Type B pancreatic cell (in vitro differentiated cells): ENCODE measurements around the gene PHF24. TPM values are rescaled to one million over a fixed set of nuclear protein-coding genes. Genes with fewer than 3 reads are reported as not detected.
"Not testable (repeated sequence)": the region's sequence is repeated elsewhere in the genome, so short reads cannot be mapped to it uniquely, and the experiment has no call there.

Experiments used
- DNase-seq: peaks from one replicate; pipeline ENCODE4 v3.0.0; 2021; ENCODE audit warnings: mixed read lengths; ENCODE audit not compliant: unreplicated experiment; ENCODE audit errors: extremely low spot score
- H3K27ac Mint-ChIP-seq: 2 replicates; pipeline ENCODE4 v1.8.0; 2021; ENCODE audit warnings: mild to moderate bottlenecking, mixed read lengths
- H3K27me3 Mint-ChIP-seq: 2 replicates; pipeline ENCODE4 v1.8.0; 2021; ENCODE audit warnings: mixed read lengths
- H3K36me3 Mint-ChIP-seq: 2 replicates; pipeline ENCODE4 v1.8.0; 2021; ENCODE audit warnings: mixed read lengths
- H3K4me1 Mint-ChIP-seq: one replicate; pipeline ENCODE4 v1.8.0; 2021; ENCODE audit warnings: mixed read lengths; ENCODE audit not compliant: unreplicated experiment
- H3K4me3 Mint-ChIP-seq: 2 replicates; pipeline ENCODE4 v1.8.0; 2021; ENCODE audit warnings: mild to moderate bottlenecking, mixed read lengths
- H3K9me3 Mint-ChIP-seq: 2 replicates; pipeline ENCODE4 v1.8.0; 2021; ENCODE audit warnings: mixed read lengths
- total RNA-seq: library from RNA; stranded (reverse); gene quantifications from 2 replicates; pipeline ENCODE4 v1.2.1, GENCODE V29; 2021; ENCODE audit warnings: low replicate concordance
- TF ChIP-seq, protein P1 (sequence below): fragments of 200-600 bp; sonication (generic); conservative IDR thresholded peaks from 2 replicates; pipeline ENCODE4 v1.5.0; 2021; ENCODE audit warnings: antibody characterized with exemption, mild to moderate bottlenecking

The PHF24 gene
- total RNA-seq, 1 donor from 2014 or later, result 0.19 TPM

- H3K27ac Mint-ChIP-seq, result peak overlapping the region; percentile 13
- H3K36me3 Mint-ChIP-seq, result peaks cover 4% of the 10 kb centered on the region
- peaks cover 15% of the 10 kb centered on the region for H3K27me3 Mint-ChIP-seq
- no peaks in the 10 kb centered on the region for H3K9me3 Mint-ChIP-seq
- DNase-seq, result no peak
- H3K4me3 Mint-ChIP-seq, result no peak overlapping the region
- peaks cover 3% of the 10 kb centered on the region for H3K4me1 Mint-ChIP-seq
- TF ChIP-seq, protein P1, sequence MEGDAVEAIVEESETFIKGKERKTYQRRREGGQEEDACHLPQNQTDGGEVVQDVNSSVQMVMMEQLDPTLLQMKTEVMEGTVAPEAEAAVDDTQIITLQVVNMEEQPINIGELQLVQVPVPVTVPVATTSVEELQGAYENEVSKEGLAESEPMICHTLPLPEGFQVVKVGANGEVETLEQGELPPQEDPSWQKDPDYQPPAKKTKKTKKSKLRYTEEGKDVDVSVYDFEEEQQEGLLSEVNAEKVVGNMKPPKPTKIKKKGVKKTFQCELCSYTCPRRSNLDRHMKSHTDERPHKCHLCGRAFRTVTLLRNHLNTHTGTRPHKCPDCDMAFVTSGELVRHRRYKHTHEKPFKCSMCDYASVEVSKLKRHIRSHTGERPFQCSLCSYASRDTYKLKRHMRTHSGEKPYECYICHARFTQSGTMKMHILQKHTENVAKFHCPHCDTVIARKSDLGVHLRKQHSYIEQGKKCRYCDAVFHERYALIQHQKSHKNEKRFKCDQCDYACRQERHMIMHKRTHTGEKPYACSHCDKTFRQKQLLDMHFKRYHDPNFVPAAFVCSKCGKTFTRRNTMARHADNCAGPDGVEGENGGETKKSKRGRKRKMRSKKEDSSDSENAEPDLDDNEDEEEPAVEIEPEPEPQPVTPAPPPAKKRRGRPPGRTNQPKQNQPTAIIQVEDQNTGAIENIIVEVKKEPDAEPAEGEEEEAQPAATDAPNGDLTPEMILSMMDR, result no peak
Observed at GRCh38 chr9:35001803-35002502, 43.9 kb downstream of the PHF24 start.

GRCh38 chr9:35002623-35003022, 44.5 kb downstream of the PHF24 start:
- TF ChIP-seq, protein P1, result no peak
- no peaks in the 10 kb centered on the region for H3K9me3 Mint-ChIP-seq

GRCh38 chr9:35004299-35004698, 46.2 kb downstream of the PHF24 start:
- H3K36me3 Mint-ChIP-seq, H3K27ac Mint-ChIP-seq, H3K4me3 Mint-ChIP-seq, DNase-seq, H3K9me3 Mint-ChIP-seq, H3K4me1 Mint-ChIP-seq: not testable (repeated sequence)
- peaks cover 17% of the 10 kb centered on the region for H3K27me3 Mint-ChIP-seq

More at GRCh38 chr9:35002623-35003022, 44.5 kb downstream of the PHF24 start:
- H3K4me1 Mint-ChIP-seq, result no peaks in the 10 kb centered on the region
- no peak overlapping the region for H3K27ac Mint-ChIP-seq
- H3K4me3 Mint-ChIP-seq, result no peak overlapping the region
- DNase-seq, result no peak
- peaks cover 17% of the 10 kb centered on the region for H3K27me3 Mint-ChIP-seq
- peaks cover 5% of the 10 kb centered on the region for H3K36me3 Mint-ChIP-seq

DNA sequence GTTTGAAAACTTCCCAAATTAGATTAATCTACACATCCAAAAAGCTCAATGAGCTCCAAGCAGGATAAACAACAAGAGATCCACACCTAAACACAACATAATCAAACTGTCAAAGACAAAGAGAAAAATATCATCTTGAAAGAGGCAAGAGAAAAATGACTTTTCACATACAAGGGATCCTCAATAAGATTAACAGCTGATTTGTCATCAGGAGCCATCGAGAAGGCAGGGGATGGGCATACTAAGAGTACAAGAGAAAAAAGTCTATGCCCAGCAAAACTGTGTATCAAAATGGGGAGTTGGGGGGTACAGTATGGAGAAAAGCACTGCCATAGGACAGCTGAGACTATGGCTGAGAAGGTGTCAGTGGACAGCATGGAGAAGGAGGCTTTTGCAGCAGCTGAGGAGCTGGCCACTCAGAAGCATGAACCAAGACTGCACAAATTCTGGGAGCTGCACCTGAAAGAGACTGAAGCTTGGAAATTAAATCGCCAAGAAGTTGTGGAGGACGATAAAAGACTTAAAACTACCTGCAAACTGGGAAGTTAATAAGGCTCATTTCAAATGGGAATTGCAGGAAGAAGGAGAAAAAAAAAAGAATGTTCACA, 52.4 kb downstream of the PHF24 start:
- Mint-ChIP-seq H3K4me1 (no peaks in the 10 kb centered on the region), H3K27me3 (peaks cover 9% of the 10 kb centered on the region), H3K4me3 (no peak overlapping the region), H3K27ac (no peak overlapping the region), H3K36me3 (peaks cover 23% of the 10 kb centered on the region), H3K9me3 (peaks cover 8% of the 10 kb centered on the region)
- TF ChIP-seq, protein P1, result no peak
- DNase-seq, result no peak

- H3K4me3 Mint-ChIP-seq, result no peak overlapping the region
- TF ChIP-seq, protein P1, result no peak
- no peaks in the 10 kb centered on the region for H3K27me3 Mint-ChIP-seq
- H3K4me1 Mint-ChIP-seq, result no peaks in the 10 kb centered on the region
- peaks cover 25% of the 10 kb centered on the region for H3K36me3 Mint-ChIP-seq
- peaks cover 16% of the 10 kb centered on the region for H3K9me3 Mint-ChIP-seq
- no peak for DNase-seq
- H3K27ac Mint-ChIP-seq, result no peak overlapping the region
Observed at GRCh38 chr9:35014517-35014916, 56.4 kb downstream of the PHF24 start.

DNA sequence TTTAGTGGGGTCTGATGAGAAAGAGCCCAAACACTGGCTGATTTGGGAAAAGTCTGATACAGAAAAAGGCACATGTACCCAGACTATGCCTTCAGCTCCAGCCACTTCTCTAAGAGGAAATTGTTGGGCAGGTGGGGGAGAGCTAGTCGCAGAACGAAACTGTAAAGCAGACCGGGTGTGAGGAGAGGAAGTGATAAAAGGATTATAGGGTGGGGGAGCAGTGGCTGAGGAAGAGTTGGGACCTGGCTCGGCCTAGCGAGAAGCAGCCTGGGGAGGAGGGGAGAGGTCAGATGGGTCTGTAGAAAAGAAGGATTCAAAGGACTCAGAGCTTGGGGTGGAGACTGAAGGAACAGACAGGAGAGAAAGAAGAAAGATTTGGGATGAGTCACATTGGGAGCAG, 65.4 kb downstream of the PHF24 start:
- Mint-ChIP-seq H3K4me1 (peaks cover 27% of the 10 kb centered on the region), H3K36me3 (peaks cover 37% of the 10 kb centered on the region)
- not testable (repeated sequence) for DNase-seq, H3K27ac Mint-ChIP-seq, H3K9me3 Mint-ChIP-seq, H3K4me3 Mint-ChIP-seq, H3K27me3 Mint-ChIP-seq
